GM19463 (cell line): ENCODE data around the gene TOPAZ1.

Experiments used
- ATAC-seq: cut with Tn5 transposase; IDR thresholded peaks from one replicate; pipeline ENCODE4 v1.9.1; 2021; ENCODE audit warnings: mild to moderate bottlenecking, moderate library complexity; ENCODE audit not compliant: unreplicated experiment

The TOPAZ1 gene

GRCh38 chr3:44241706-44242105 is at the start of gene TOPAZ1:
TSS of gene TOPAZ1 (plus strand) at chr3:44241886. CDS start at chr3:44242054, 168 bp downstream.
- no peak for ATAC-seq

- ATAC-seq, result no peak
Observed at GRCh38 chr3:44198284-44199269, 43.1 kb upstream of the TOPAZ1 start.

GRCh38 chr3:44206261-44206660 is 35.4 kb upstream of the TOPAZ1 start:
- no peak for ATAC-seq

- ATAC-seq, result no peak
Observed at GRCh38 chr3:44206862-44207652, 34.6 kb upstream of the TOPAZ1 start.

- ATAC-seq, result no peak
Observed at GRCh38 chr3:44208086-44208485, 33.6 kb upstream of the TOPAZ1 start.

- no peak for ATAC-seq
Observed at GRCh38 chr3:44208568-44208967, 33.1 kb upstream of the TOPAZ1 start.

- ATAC-seq, result no peak
Observed at GRCh38 chr3:44210967-44211366, 30.7 kb upstream of the TOPAZ1 start.

- no peak for ATAC-seq
Observed at GRCh38 chr3:44222337-44222736, 19.3 kb upstream of the TOPAZ1 start.

GRCh38 chr3:44223299-44223698 is 18.4 kb upstream of the TOPAZ1 start:
- no peak for ATAC-seq

GRCh38 chr3:44224131-44224530 is 17.6 kb upstream of the TOPAZ1 start:
- no peak for ATAC-seq

- ATAC-seq, result no peak
Observed at GRCh38 chr3:44226573-44226972, 15.1 kb upstream of the TOPAZ1 start.

GRCh38 chr3:44227632-44228031 is 14.1 kb upstream of the TOPAZ1 start:
- no peak for ATAC-seq

GRCh38 chr3:44228900-44229299 is 12.8 kb upstream of the TOPAZ1 start:
- no peak for ATAC-seq

- no peak for ATAC-seq
Observed at GRCh38 chr3:44232407-44232806, 9.3 kb upstream of the TOPAZ1 start.

GRCh38 chr3:44234648-44235268 is 6.9 kb upstream of the TOPAZ1 start:
- no peak for ATAC-seq

- peak; percentile 57 for ATAC-seq
Observed at GRCh38 chr3:44235604-44236484, 5.8 kb upstream of the TOPAZ1 start.

- no peak for ATAC-seq
Observed at GRCh38 chr3:44236485-44236908, 5.2 kb upstream of the TOPAZ1 start.

GRCh38 chr3:44237161-44237560 is 4.5 kb upstream of the TOPAZ1 start:
- no peak for ATAC-seq

GRCh38 chr3:44237665-44238064 is 4.0 kb upstream of the TOPAZ1 start:
- no peak for ATAC-seq

GRCh38 chr3:44238889-44239288 is 2.8 kb upstream of the TOPAZ1 start:
- ATAC-seq, result no peak
